D721Med (cell line): Measurements from ENCODE around the gene SLC39A11.

Source experiments
- DNase-seq: peaks from one replicate; pipeline ENCODE4 v3.0.0; 2011; ENCODE audit warnings: low spot score; ENCODE audit not compliant: insufficient read length
- FAIRE-seq: peaks from 2 replicates; lab custom pipeline; 2011; peaks lifted over from hg19 to GRCh38; lab: Jason Lieb, UNC
- TF ChIP-seq, protein P1 (sequence below): IDR thresholded peaks from 2 replicates; pipeline ENCODE4 v1.5.1; 2012; ENCODE audit warnings: mild to moderate bottlenecking, control low read depth; ENCODE audit not compliant: insufficient read depth; ENCODE audit errors: missing control alignments

SLC39A11 gene

DNA sequence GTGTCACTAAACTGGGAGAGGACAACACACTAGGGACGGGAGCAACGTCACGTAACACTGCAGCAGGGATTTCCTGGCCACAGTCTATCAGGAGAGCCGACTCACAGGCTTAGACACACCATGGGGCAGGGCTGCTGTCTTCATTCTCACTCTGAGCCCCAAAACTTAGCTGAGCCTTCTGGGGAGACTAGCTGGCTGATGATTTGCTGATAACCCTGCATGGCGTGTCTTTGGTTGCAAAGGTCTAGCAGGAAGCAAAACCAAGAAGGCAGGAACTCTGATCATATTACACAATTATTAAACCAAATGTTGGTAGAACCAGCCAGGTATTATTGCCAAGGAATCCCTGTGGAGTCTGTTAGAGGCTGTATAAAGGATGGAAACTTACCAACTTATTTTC lies 345.0 kb downstream of the SLC39A11 start:
- DNase-seq (no peak), FAIRE-seq (no peak)
- TF ChIP-seq, protein P1, sequence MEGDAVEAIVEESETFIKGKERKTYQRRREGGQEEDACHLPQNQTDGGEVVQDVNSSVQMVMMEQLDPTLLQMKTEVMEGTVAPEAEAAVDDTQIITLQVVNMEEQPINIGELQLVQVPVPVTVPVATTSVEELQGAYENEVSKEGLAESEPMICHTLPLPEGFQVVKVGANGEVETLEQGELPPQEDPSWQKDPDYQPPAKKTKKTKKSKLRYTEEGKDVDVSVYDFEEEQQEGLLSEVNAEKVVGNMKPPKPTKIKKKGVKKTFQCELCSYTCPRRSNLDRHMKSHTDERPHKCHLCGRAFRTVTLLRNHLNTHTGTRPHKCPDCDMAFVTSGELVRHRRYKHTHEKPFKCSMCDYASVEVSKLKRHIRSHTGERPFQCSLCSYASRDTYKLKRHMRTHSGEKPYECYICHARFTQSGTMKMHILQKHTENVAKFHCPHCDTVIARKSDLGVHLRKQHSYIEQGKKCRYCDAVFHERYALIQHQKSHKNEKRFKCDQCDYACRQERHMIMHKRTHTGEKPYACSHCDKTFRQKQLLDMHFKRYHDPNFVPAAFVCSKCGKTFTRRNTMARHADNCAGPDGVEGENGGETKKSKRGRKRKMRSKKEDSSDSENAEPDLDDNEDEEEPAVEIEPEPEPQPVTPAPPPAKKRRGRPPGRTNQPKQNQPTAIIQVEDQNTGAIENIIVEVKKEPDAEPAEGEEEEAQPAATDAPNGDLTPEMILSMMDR = no peak

DNA sequence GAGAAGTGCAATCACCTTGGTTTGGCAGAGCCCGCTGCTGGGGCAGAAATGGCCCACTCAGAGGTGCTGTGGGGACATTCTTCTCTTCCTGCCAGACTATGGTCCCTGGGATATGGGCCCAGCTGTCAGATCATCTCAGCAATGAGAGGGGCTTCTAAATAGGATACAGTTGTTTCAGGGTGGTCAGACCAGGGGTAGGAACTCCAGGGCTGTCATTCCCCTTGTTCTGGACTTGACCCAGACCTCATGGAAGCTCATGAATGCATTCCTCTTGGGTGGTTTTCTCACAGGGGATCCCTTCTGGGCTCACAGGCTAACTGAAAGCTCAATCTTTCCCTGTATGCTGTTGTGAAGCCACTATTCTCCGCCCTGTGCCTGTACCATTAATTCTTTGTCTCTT lies 347.2 kb downstream of the SLC39A11 start:
- TF ChIP-seq, protein P1 = no peak
- DNase-seq (no peak), FAIRE-seq (no peak)

DNA sequence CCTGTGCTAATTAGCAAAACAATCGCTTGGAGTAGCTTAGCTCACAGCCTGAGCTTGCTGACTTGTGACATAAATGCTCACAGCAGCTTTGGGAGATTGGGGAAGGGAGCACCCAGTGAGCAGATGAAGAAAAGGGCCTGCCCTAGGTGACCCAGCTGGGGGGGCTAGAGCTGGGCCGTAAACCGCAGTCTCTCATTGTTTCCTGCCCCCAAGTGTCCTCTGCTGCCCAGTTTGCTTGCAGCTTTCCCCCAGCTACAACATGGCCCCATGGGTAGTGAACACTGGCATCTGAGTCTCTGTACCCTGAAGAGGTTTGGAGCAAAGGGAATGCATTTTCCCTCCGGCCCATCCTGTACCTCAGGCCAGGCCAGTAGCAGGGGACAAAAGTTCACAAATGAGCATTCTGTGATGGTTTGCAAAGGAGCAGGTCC lies 349.4 kb downstream of the SLC39A11 start:
- TF ChIP-seq, protein P1 = no peak
- no peak for DNase-seq

DNA sequence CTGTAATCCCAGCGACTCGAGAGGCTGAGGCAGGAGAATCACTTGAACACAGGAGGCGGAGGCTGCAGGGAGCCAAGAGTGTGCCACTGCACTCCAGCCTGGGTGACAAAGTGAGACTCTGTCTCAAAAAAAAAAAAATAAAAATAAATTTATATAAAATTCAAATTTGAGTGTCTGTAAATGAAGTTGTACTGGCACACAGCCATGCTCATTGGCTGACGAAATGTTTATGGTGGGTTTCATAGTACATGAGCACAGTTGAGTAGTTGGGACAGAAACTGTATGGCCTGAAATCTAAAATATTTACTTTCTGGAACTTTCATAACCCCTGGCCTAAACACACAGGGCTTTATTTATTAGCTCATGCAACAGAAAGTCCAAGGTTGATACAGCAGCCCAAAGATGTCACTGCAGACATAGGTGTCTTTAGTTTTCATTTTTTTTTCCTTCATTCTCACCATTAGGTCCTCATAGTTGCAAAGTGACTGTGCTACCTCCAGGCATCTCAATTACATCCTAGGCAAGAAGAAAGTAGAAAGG lies 355.3 kb downstream of the SLC39A11 start:
- no peak for DNase-seq
- TF ChIP-seq, protein P1 = no peak
- FAIRE-seq = no peak

More for the DNA sequence above, 349.4 kb downstream of the SLC39A11 start:
- FAIRE-seq = no peak

DNA sequence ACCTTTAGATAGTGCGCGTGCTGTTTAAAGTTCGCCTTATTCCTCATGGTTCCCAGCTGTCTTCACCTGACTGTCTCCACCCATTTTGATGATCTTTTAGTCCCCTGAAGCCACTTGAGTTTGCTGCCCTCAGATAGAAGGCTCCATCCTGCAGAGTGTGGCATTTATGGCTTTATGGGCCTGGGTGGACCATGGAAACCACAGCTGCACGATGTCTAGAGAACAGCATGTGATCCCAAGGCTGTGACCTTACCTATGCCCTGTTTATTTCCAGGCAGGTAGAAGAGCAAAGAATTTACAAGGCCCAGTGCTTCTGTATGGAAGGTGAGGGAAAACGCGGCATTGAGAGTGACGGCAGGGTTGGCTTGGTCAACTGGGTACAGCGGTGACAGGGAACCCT lies 356.9 kb downstream of the SLC39A11 start:
- TF ChIP-seq, protein P1 = no peak
- no peak for FAIRE-seq
- DNase-seq = no peak

DNA sequence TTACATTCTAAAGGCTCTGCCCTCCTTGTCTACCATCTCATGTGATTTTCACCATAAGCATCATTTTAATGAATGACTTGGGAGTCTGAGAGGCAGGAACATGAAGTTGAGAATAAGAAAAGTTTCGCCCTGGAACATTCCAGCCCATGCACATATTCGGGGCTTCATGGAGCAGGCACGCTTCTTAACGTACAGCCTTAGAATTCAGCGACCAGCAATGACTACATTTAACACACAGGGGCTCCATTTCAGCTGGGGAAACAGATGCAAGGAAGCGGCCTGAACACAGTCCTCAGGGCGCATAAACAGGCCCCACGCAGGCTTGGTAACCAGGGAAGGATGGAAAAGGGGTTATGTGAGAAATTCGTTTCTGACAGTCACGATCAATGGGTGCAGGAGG lies 357.4 kb downstream of the SLC39A11 start:
- TF ChIP-seq, protein P1 = no peak
- DNase-seq (no peak), FAIRE-seq (no peak)

DNA sequence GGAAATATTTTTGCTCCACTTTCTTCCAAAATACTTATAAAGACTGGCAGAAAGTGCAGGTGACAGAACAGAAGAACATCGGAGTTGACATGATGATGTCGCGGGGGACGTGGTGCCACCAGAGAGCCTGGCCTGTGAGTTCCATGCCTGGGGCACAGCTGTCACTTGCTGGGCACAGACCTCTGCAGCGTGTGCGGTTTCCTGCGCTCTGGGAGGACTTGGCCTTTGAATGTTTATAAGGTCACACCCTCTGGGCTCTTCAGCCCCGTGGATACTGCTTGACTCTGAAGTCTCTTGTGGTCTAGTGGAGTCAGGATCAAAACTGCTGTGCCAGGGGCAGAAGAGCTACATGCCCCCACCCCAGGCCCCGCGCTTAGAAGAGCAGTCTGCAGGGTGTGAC lies 357.9 kb downstream of the SLC39A11 start:
- TF ChIP-seq, protein P1 = no peak
- no peak for FAIRE-seq
- no peak for DNase-seq
